BJ (cell line): ENCODE measurements around the gene PARD3B. TPM values are rescaled to one million over a fixed set of nuclear protein-coding genes. Genes with fewer than 3 reads are reported as not detected.

ENCODE experiments used
- CTCF ChIA-PET: fragments of 350-600 bp; formaldehyde crosslinking; extraction: SDS; loops from one replicate; lab custom pipeline; 2021; ENCODE audit warnings: antibody characterized with exemption, inconsistent platforms; lab: Yijun Ruan, JAX
- POLR2A ChIA-PET: fragments of 300-600 bp; sonication (Branson Sonifier 250); formaldehyde crosslinking; extraction: SDS; loops from one replicate; lab custom pipeline; 2021; ENCODE audit warnings: antibody characterized with exemption; lab: Charles Lee
- DNase-seq: peaks from one replicate; pipeline ENCODE4 v3.0.0-alpha.2; 2011; ENCODE audit warnings: low read depth
- H3K27me3 ChIP-seq: 2 replicates; pipeline ENCODE4 v1.6.0; 2011; ENCODE audit warnings: low read length; ENCODE audit not compliant: control insufficient read depth, insufficient read depth
- H3K36me3 ChIP-seq: 2 replicates; pipeline ENCODE4 v1.5.1; 2011; ENCODE audit warnings: low read length; ENCODE audit not compliant: control insufficient read depth, insufficient read depth
- H3K4me3 ChIP-seq: 2 replicates; pipeline ENCODE4 v1.5.1; 2011; ENCODE audit warnings: low read depth, mild to moderate bottlenecking, control low read depth, low read length
- CTCF ChIP-seq: IDR thresholded peaks from 2 replicates; pipeline ENCODE4 v1.5.1; 2011; ENCODE audit warnings: low read depth, mild to moderate bottlenecking, control low read depth, inconsistent platforms, low read length, moderate library complexity; ENCODE audit not compliant: insufficient read depth
- polyA plus RNA-seq: library from polyadenylated mRNA; depleted of rRNA; stranded (reverse); fragments of >200 nt; gene quantifications from 2 replicates; pipeline ENCODE4 v1.2.3, GENCODE V29; 2011

Gene PARD3B
- polyA plus RNA-seq, 1 experiment, result 7.1 TPM

- ChIA-PET POLR2A (no interaction called here), CTCF (interaction anchor here (1.0 to 1.1 kb wide), 2 partner anchors 9 to 15 kb away, joined by 3 read pairs; no protein-coding TSS in a partner anchor)
- Histone ChIP-seq H3K36me3 (no peaks in the 10 kb centered on the region), H3K4me3 (no peak overlapping the region), H3K27me3 (no peaks in the 10 kb centered on the region)
- no peak for DNase-seq
- TF ChIP-seq CTCF, result no peak
These were observed 3.6 kb upstream of the PARD3B start for GRCh38 chr2:204541637-204542036.

DNA sequence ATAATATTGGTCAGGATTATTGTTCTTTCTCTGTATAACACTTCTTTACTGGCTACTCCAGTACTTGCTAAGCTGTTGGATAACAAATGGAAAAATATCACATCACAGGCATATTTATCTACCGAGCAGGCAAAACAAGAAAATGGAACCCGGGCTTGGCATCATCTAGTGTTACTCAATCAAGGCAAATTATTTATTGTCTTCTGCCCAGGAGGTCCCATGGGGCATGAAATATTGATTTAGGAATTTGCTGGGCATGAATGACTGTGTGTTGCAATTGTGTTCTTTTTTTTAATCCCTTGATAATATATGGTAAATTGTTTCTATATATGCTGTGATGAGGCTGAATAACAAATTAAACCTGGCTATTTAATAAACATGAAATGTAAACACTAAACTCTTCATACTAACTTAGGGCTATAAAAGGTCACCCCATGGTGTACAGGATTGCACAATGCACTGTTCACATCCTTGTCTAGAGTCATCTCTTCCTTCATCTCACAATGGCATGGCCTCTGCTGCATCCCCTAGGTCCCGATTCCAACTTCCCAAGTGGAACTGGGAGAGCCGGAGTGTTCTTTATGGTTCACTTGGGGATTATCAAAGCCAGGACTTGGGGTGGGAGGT lies 2.2 kb upstream of the PARD3B start:
- DNase-seq, result no peak
- Histone ChIP-seq H3K27me3 (no peaks in the 10 kb centered on the region), H3K36me3 (no peaks in the 10 kb centered on the region), H3K4me3 (no peak overlapping the region)
- no peak for TF ChIP-seq CTCF
- ChIA-PET POLR2A (no interaction called here), CTCF (interaction anchor here (0.5 to 1.9 kb wide), 3 partner anchors 69 to 121 kb away, joined by 3 to 6 read pairs (median 4); no protein-coding TSS in a partner anchor)

DNA sequence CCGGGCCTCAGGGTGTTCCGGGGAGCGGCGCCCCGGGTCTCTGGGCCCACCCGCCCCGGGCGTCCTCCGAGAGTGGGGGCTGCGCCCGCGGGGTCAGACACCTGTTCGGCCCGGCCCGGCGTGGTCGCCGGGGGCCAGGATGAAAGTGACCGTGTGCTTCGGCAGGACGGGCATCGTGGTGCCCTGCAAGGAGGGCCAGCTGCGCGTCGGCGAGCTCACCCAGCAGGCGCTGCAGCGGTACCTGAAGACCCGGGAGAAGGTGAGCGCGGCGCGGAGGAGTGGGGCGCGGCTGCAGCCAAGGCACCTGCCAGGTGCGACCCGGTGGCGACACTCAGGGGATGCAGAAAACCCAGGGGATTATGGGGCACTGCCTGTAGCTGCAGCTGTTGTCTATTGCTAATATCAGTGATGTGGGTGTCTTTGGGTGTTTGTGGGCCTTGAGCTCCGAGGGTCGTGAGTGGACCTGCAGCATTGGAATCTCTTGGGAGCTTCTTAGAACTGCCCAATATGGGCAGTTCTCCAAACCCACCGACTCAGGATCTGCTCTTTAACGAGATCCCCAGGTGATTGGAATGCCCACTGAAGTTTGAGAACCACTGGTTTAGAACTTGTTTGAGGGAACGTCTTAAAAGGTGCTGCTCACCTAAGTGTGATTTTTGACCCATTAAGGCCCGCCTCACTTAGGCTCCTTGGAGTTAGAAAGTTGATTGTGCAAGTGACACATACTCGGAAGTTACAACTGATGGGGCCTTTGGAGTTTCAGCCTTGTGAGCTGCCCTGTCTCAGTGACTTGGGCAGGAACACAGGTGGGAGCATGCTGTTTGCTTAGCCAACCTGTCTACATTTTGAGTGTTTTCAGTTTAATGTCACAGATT lies 823 bp downstream of the PARD3B start:
- Histone ChIP-seq H3K4me3 (peak overlapping the region; percentile 58), H3K27me3 (no peaks in the 10 kb centered on the region), H3K36me3 (no peaks in the 10 kb centered on the region)
- ChIA-PET POLR2A (no interaction called here), CTCF (interaction anchor here (0.7 to 1.1 kb wide), 3 partner anchors 145 to 1133 kb away, joined by 3 read pairs; no protein-coding TSS in a partner anchor)
- TF ChIP-seq CTCF, result no peak
- no peak for DNase-seq

DNA sequence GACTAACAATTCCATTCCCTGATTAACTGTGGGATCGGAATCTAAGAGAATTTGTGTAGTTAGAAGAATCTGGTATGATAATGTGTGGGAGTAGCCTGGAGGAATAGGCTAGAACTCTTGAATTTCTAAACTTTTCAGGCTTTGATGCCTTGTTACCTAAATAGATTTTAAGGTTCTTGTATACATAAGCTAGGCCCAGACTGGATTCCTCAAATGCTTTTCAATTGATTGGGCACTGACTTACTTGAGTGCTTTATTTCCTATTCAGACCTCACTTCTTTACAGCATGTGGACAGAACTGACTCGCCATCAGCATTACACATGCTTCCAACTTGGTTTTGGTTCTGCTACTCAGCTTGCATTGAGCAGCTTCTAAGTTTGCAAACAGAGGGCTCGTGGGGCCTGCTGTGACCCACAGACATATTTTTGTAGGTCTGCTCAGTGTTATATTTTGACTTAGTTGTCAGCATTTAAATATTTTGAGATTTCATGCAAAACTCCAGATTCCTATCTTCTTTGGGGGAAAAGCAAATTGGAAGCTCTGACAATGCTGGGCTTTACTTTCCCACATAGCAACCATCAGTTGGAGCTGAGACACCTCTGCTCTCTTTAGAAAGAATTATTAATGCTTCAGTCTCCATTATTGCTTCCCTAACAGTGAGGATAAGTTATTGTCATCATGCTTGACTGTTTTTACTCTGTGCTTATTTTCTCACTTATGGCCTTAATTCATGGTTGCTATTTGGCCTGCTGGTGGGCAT lies 5.7 kb downstream of the PARD3B start:
- H3K36me3 ChIP-seq, result no peaks in the 10 kb centered on the region
- H3K27me3 ChIP-seq, result no peaks in the 10 kb centered on the region
- H3K4me3 ChIP-seq, result no peak overlapping the region
- POLR2A ChIA-PET, result no interaction called here
- no peak for TF ChIP-seq CTCF
- CTCF ChIA-PET, result interaction anchor here (0.7 to 0.8 kb wide), 2 partner anchors 9 to 1140 kb away, joined by 3 read pairs; no protein-coding TSS in a partner anchor
- DNase-seq, result peak; percentile 96
